SHP77 (cell line): Measurements from ENCODE around the gene F2RL3.
A peak's percentile ranks its signal among the peaks of the same experiment; 100 is the strongest.

Experiments used
- DNase-seq, 2 experiments: peaks; one replicate each; lab custom pipeline; 2025; lab: John Stamatoyannopoulos, UW

F2RL3 gene

DNA sequence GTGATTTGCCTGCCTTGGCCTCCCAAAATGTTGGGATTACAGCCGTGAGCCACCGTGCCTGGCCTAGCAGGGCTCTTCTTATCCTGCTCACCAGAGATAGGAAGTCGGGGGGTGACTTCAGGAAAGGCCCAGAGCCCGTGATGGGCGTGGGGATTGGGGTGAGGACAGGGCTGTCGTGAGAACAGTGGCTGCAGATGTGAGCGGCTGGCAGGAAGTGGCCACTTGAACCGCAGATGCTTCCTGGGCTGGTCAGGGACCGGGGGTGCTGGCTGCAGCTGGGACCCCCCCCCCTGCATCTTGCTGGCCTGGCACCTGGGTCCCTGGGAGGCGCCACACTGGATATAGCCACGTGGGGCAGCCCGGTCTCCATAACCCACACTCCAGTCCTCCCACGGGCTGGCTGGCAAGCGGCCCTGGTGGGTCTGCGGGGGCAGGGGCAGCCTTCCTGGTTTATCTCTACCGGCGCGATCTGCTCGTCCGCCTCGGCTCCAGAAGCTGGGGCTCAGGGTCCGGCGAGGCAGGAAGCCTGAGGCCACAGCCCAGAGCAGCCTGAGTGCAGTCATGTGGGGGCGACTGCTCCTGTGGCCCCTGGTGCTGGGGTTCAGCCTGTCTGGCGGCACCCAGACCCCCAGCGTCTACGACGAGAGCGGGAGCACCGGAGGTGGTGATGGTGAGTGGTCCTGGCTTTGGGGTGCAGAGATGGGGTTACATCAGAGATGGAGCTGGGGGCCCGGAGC is at the start of gene F2RL3:
F2RL3 (plus strand) TSS at position 371 of the 737 bp plus-strand sequence; CDS start at position 562, 191 bp downstream.
- peak; percentile 88 to 96 for DNase-seq

DNA sequence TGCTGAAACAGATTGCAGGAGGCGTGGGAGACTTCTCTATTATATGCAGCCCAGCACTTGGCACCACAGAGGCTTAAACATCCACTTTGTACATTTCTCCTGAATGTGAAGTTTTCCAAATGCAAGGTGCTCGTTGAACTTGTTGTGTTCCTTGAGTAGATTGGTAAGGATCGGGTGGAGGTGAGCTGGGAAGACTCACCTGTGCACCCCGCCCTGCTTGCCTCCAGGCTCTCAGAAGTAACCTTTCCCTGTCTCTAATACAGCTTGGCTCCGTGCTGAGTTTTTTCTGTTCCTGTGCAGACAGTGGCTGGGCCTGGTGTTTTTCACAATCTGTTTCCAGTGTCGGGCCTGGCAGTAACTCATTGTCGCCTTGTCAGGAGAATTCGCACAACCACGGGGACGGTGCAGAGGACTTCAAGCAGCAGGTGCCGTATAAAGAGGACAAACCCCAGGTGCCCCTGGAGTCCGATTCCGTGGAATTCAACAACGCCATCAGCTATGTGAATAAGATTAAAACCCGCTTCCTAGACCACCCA is 47.3 kb upstream of the F2RL3 start:
- DNase-seq, result no peak

DNA sequence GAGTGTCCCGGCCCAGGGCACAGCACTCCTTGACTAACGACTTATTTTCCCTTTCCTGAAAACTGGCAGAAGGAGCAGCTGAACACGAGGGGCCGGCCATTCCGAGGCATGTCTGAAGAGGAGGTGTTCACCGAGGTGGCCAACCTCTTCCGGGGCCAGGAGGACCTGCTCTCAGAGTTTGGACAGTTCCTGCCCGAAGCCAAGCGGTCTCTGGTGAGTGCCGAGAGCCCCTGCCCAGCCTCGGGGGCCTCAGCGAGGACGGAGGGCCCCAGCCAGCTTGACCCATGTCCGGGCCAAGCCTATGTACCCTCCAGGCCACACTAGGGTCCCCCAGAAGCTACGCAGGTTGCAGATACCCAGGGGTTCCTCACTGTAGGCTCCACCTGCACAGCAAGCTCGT is 41.9 kb upstream of the F2RL3 start:
- no peak for DNase-seq

GRCh38 chr19:16847430-16847829 is 41.4 kb upstream of the F2RL3 start:
- no peak for DNase-seq

DNA sequence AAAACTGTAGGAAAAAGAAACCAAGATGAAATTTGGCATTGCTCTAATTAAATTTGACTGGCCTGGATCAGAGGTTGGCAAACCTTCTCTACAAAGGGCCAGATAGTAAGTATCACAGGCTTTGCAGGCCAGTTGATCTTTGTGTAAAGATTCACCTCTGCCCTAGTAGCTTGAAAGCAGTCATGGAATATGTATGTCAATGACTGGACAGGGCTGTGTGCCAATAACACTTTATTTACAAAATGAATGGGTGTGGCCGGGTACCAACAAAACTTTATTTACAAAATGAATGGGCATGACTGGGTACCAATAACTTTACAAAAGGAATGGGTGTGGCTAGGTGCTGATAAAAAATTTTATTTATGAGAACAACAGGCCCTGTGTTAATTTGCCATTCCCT is 39.6 kb upstream of the F2RL3 start:
- DNase-seq, result no peak

DNA sequence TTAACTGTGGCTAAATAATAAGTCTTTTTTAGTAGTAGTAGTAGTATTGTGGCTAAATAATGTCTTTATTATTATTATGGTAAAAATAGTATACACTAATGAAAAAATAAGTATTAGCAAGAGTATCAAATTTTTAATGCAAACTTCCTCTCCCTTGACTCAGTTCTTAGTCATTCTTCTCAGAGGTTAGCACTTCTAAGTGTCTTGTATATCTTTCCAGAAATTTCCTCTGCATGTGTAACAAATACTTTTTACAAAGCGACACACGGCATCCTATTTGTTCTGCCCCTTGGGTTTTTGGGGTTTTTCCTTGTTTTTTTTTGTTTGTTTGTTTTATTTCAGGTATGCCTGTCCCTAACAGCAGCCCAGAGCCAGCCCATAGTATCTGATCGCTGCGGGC is 38.7 kb upstream of the F2RL3 start:
- DNase-seq, result no peak

GRCh38 chr19:16851031-16851712 is 37.6 kb upstream of the F2RL3 start:
- no peak for DNase-seq

GRCh38 chr19:16853066-16853465 is 35.7 kb upstream of the F2RL3 start:
- no peak for DNase-seq

GRCh38 chr19:16856091-16856490 is 32.7 kb upstream of the F2RL3 start:
- DNase-seq, result no peak

DNA sequence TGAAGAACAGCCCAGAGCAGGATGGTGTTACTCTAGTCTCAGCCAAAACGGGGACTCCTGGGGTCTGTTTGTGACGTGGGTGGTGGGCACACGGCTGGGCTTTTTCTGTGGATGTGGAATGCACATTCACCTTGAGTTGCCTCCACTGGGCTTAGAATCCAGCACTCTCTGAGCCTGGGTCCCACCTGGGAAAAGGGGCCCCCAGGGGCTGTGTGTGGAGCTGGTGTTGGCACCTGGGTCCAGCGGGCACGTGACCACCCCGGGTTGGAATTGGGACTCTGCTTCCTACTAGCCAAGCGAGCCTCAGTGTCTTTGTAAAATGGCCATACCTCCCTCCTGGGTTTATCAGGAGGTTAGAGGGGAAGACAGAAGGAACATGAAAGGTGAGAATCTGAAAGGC is 29.2 kb upstream of the F2RL3 start:
- no peak for DNase-seq

- DNase-seq, result no peak
Observed at GRCh38 chr19:16860118-16860517, 28.7 kb upstream of the F2RL3 start.

GRCh38 chr19:16861011-16861410 is 27.8 kb upstream of the F2RL3 start:
- DNase-seq, result no peak

DNA sequence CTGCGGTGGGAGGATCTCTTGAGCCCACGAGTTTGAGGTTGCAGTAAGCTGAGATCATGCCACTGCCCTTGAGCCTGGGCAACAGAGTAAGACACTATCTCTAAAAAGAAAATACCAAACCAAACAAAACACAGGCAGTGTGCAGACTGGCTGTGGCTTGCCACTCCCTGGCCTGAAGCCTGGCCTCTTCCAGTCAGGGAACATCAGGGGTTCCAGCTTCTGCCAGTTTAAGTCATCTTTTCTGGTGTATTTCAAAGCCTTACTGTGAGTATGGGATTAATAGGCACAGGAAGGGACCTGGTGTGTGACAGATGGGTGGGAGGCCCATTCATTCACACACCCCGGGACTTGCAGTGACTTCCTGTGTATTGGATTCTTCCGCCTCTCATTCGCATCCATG is 27.0 kb upstream of the F2RL3 start:
- DNase-seq, result no peak

- DNase-seq, result no peak
Observed at GRCh38 chr19:16862826-16863415, 25.9 kb upstream of the F2RL3 start.

- no peak for DNase-seq
Observed at GRCh38 chr19:16867211-16867610, 21.6 kb upstream of the F2RL3 start.

GRCh38 chr19:16868423-16869130 is 20.2 kb upstream of the F2RL3 start:
- no peak for DNase-seq

GRCh38 chr19:16869331-16869972 is 19.3 kb upstream of the F2RL3 start:
- no peak for DNase-seq

- no peak for DNase-seq
Observed at GRCh38 chr19:16871871-16872270, 16.9 kb upstream of the F2RL3 start.

GRCh38 chr19:16872728-16873127 is 16.1 kb upstream of the F2RL3 start:
- no peak for DNase-seq

GRCh38 chr19:16873594-16873993 is 15.2 kb upstream of the F2RL3 start:
- no peak for DNase-seq

GRCh38 chr19:16874250-16874977 is 14.4 kb upstream of the F2RL3 start:
- no peak for DNase-seq
